ENCODE data around the gene DENND1A. TPM values are rescaled to one million over a fixed set of nuclear protein-coding genes. Genes with fewer than 3 reads are reported as not detected.

Gene DENND1A
- total RNA-seq, 1 donor from 2014 or later = 12.7 TPM

- H3K9me3 Mint-ChIP-seq (ENCODE audit: unreplicated experiment) = peaks cover 3% of the 10 kb centered on the region
- Histone ChIP-seq H3K9ac (ENCODE audit: low read length) (no peak overlapping the region), H3K4me1 (ENCODE audit: insufficient read depth, low read length) (peaks cover 13% of the 10 kb centered on the region), H3K4me3 (ENCODE audit: insufficient read depth, low read depth, low read length) (no peak overlapping the region), H3K4me2 (ENCODE audit: low read length) (no peak overlapping the region), H3K27me3 (ENCODE audit: insufficient read depth, low read length) (peaks cover 30% of the 10 kb centered on the region), H2AFZ (ENCODE audit: low read depth, low read length) (no peak overlapping the region), H3K27ac (ENCODE audit: low read depth, low read length) (no peak overlapping the region), H3K9me3 (ENCODE audit: insufficient read depth, low read depth, low read length) (peaks cover 5% of the 10 kb centered on the region), H3K79me2 (ENCODE audit: insufficient read depth, low read length) (no peaks in the 10 kb centered on the region), H3K36me3 (ENCODE audit: insufficient read depth, low read length) (no peaks in the 10 kb centered on the region), H4K20me1 (ENCODE audit: insufficient read depth, low read length) (no peaks in the 10 kb centered on the region)
- FAIRE-seq (no peak), DNase-seq (ENCODE audit: low read depth) (no peak)
- H3K4me3 Mint-ChIP-seq (ENCODE audit: unreplicated experiment) = no peak overlapping the region
- H3K36me3 Mint-ChIP-seq (ENCODE audit: low read depth, unreplicated experiment) = peaks cover 7% of the 10 kb centered on the region
- H3K4me1 Mint-ChIP-seq (ENCODE audit: low read depth, unreplicated experiment) = peaks cover 13% of the 10 kb centered on the region
- no peak overlapping the region for H3K27ac Mint-ChIP-seq (ENCODE audit: unreplicated experiment)
- peaks cover 26% of the 10 kb centered on the region for H3K27me3 Mint-ChIP-seq (ENCODE audit: low read depth, unreplicated experiment)
- TF ChIP-seq EZH2 (IDR thresholded peaks at IDR 0.05; ENCODE audit: insufficient read depth, low read length) = peak; percentile 74
- TF ChIP-seq, protein P1, sequence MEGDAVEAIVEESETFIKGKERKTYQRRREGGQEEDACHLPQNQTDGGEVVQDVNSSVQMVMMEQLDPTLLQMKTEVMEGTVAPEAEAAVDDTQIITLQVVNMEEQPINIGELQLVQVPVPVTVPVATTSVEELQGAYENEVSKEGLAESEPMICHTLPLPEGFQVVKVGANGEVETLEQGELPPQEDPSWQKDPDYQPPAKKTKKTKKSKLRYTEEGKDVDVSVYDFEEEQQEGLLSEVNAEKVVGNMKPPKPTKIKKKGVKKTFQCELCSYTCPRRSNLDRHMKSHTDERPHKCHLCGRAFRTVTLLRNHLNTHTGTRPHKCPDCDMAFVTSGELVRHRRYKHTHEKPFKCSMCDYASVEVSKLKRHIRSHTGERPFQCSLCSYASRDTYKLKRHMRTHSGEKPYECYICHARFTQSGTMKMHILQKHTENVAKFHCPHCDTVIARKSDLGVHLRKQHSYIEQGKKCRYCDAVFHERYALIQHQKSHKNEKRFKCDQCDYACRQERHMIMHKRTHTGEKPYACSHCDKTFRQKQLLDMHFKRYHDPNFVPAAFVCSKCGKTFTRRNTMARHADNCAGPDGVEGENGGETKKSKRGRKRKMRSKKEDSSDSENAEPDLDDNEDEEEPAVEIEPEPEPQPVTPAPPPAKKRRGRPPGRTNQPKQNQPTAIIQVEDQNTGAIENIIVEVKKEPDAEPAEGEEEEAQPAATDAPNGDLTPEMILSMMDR (IDR thresholded peaks at IDR 0.05; ENCODE audit: insufficient read depth, low read depth, low read length) = no peak
Observed at GRCh38 chr9:123373946-123374345, 556.0 kb downstream of the DENND1A start.

DNA sequence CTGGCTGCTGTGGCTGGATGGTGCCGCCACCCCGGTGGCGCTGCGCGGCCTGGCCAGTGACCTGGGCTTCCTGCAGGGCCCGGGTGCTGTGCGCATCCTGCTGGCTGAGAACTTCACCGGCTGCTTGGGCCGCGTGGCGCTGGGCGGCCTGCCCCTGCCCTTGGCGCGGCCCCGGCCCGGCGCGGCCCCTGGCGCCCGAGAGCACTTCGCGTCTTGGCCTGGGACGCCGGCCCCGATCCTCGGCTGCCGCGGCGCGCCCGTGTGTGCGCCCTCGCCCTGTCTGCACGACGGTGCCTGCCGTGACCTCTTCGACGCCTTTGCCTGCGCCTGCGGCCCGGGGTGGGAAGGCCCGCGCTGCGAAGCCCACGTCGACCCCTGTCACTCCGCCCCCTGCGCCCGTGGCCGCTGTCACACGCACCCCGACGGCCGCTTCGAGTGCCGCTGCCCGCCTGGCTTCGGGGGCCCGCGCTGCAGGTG, 556.4 kb downstream of the DENND1A start:
- Histone ChIP-seq H3K27me3 (ENCODE audit: insufficient read depth, low read length) (peaks cover 30% of the 10 kb centered on the region), H4K20me1 (ENCODE audit: insufficient read depth, low read length) (no peaks in the 10 kb centered on the region), H3K36me3 (ENCODE audit: insufficient read depth, low read length) (no peaks in the 10 kb centered on the region), H3K79me2 (ENCODE audit: insufficient read depth, low read length) (no peaks in the 10 kb centered on the region), H2AFZ (ENCODE audit: low read depth, low read length) (no peak overlapping the region), H3K27ac (ENCODE audit: low read depth, low read length) (no peak overlapping the region), H3K4me3 (ENCODE audit: insufficient read depth, low read depth, low read length) (no peak overlapping the region), H3K9ac (ENCODE audit: low read length) (no peak overlapping the region), H3K9me3 (ENCODE audit: insufficient read depth, low read depth, low read length) (peaks cover 5% of the 10 kb centered on the region), H3K4me1 (ENCODE audit: insufficient read depth, low read length) (peaks cover 13% of the 10 kb centered on the region), H3K4me2 (ENCODE audit: low read length) (no peak overlapping the region)
- Mint-ChIP-seq H3K36me3 (ENCODE audit: low read depth, unreplicated experiment) (peaks cover 7% of the 10 kb centered on the region), H3K9me3 (ENCODE audit: unreplicated experiment) (peaks cover 3% of the 10 kb centered on the region), H3K4me3 (ENCODE audit: unreplicated experiment) (no peak overlapping the region), H3K27ac (ENCODE audit: unreplicated experiment) (no peak overlapping the region), H3K4me1 (ENCODE audit: low read depth, unreplicated experiment) (peaks cover 13% of the 10 kb centered on the region), H3K27me3 (ENCODE audit: low read depth, unreplicated experiment) (peaks cover 26% of the 10 kb centered on the region)
- no peak for DNase-seq (ENCODE audit: low read depth)
- no peak for FAIRE-seq
- TF ChIP-seq, protein P1 (IDR thresholded peaks at IDR 0.05; ENCODE audit: insufficient read depth, low read depth, low read length) = no peak
- peak; percentile 88 for TF ChIP-seq EZH2 (IDR thresholded peaks at IDR 0.05; ENCODE audit: insufficient read depth, low read length)

- H2AFZ ChIP-seq (ENCODE audit: low read depth, low read length) = no peak overlapping the region
- Mint-ChIP-seq H3K27ac (ENCODE audit: unreplicated experiment) (peak overlapping the region; percentile 78), H3K27me3 (ENCODE audit: low read depth, unreplicated experiment) (peaks cover 26% of the 10 kb centered on the region), H3K9me3 (ENCODE audit: unreplicated experiment) (peaks cover 3% of the 10 kb centered on the region), H3K4me3 (ENCODE audit: unreplicated experiment) (no peak overlapping the region), H3K4me1 (ENCODE audit: low read depth, unreplicated experiment) (peaks cover 13% of the 10 kb centered on the region), H3K36me3 (ENCODE audit: low read depth, unreplicated experiment) (peaks cover 7% of the 10 kb centered on the region)
- TF ChIP-seq EZH2 (IDR thresholded peaks at IDR 0.05; ENCODE audit: insufficient read depth, low read length) = no peak
- TF ChIP-seq, protein P1 (IDR thresholded peaks at IDR 0.05; ENCODE audit: insufficient read depth, low read depth, low read length) = no peak
- no peak overlapping the region for H3K9ac ChIP-seq (ENCODE audit: low read length)
- H3K4me3 ChIP-seq (ENCODE audit: insufficient read depth, low read depth, low read length) = no peak overlapping the region
- no peaks in the 10 kb centered on the region for H3K36me3 ChIP-seq (ENCODE audit: insufficient read depth, low read length)
- no peaks in the 10 kb centered on the region for H4K20me1 ChIP-seq (ENCODE audit: insufficient read depth, low read length)
- peaks cover 29% of the 10 kb centered on the region for H3K27me3 ChIP-seq (ENCODE audit: insufficient read depth, low read length)
- no peaks in the 10 kb centered on the region for H3K79me2 ChIP-seq (ENCODE audit: insufficient read depth, low read length)
- peaks cover 5% of the 10 kb centered on the region for H3K9me3 ChIP-seq (ENCODE audit: insufficient read depth, low read depth, low read length)
- no peak for FAIRE-seq
- no peak for DNase-seq (ENCODE audit: low read depth)
- no peak overlapping the region for H3K27ac ChIP-seq (ENCODE audit: low read depth, low read length)
- H3K4me2 ChIP-seq (ENCODE audit: low read length) = no peak overlapping the region
- peaks cover 13% of the 10 kb centered on the region for H3K4me1 ChIP-seq (ENCODE audit: insufficient read depth, low read length)
Observed at GRCh38 chr9:123372766-123373446, 557.0 kb downstream of the DENND1A start.

Data from astrocyte (in vitro differentiated cells and primary cell).